Measurements from ENCODE around the gene GRIFIN.

GRCh38 chr7:2490181-2490651, 14.0 kb upstream of the GRIFIN start:
- TF ChIP-seq CTCF (tag by site-specific recombination; IDR thresholded peaks at IDR 0.05) (no peak), ZFP37 (tag by site-specific recombination; IDR thresholded peaks at IDR 0.05) (no peak), ZNF518A (tag by site-specific recombination; conservative IDR thresholded peaks at IDR 0.05; ENCODE audit: low read depth) (no peak), KLF1 (tag by site-specific recombination; IDR thresholded peaks at IDR 0.05) (no peak), YY1 (tag by site-specific recombination; IDR thresholded peaks at IDR 0.05) (no peak), ZNF768 (tag by site-specific recombination; IDR thresholded peaks at IDR 0.05) (no peak)

All from HEK293 (cell line).